ENCODE results near the gene NCOA3.
A peak's percentile ranks its signal among the peaks of the same experiment; 100 is the strongest.
"Not testable (repeated sequence)": the region's sequence is repeated elsewhere in the genome, so short reads cannot be mapped to it uniquely, and the experiment has no call there.

Gene NCOA3

GRCh38 chr20:47506335-47506734 is 4.6 kb downstream of the NCOA3 start:
- H3K27ac ChIP-seq (ENCODE audit: low read depth, low read length): no peak overlapping the region
- H3K4me3 ChIP-seq (ENCODE audit: low read depth, low read length): no peak overlapping the region
- H3K9me3 ChIP-seq (ENCODE audit: control insufficient read depth, insufficient read depth, low read depth, low read length): no peaks in the 10 kb centered on the region
- no peaks in the 10 kb centered on the region for H3K36me3 ChIP-seq (ENCODE audit: control insufficient read depth, insufficient read depth, low read length)
- peaks cover 22% of the 10 kb centered on the region for H3K4me1 ChIP-seq (ENCODE audit: control insufficient read depth, insufficient read depth, low read length)
- H3K27me3 ChIP-seq (ENCODE audit: control insufficient read depth, insufficient read depth, low read length): no peaks in the 10 kb centered on the region
- no peak overlapping the region for H3K9ac ChIP-seq (ENCODE audit: low read length)

GRCh38 chr20:47506850-47507249 is 5.2 kb downstream of the NCOA3 start:
- Histone ChIP-seq H3K27me3 (ENCODE audit: control insufficient read depth, insufficient read depth, low read length) (no peaks in the 10 kb centered on the region), H3K4me1 (ENCODE audit: control insufficient read depth, insufficient read depth, low read length) (peaks cover 20% of the 10 kb centered on the region), H3K9ac (ENCODE audit: low read length) (no peak overlapping the region), H3K27ac (ENCODE audit: low read depth, low read length) (no peak overlapping the region), H3K9me3 (ENCODE audit: control insufficient read depth, insufficient read depth, low read depth, low read length) (no peaks in the 10 kb centered on the region), H3K36me3 (ENCODE audit: control insufficient read depth, insufficient read depth, low read length) (no peaks in the 10 kb centered on the region), H3K4me3 (ENCODE audit: low read depth, low read length) (no peak overlapping the region)

- H3K4me3 ChIP-seq (ENCODE audit: low read depth, low read length); H3K9me3 ChIP-seq (ENCODE audit: control insufficient read depth, insufficient read depth, low read depth, low read length); H3K36me3 ChIP-seq (ENCODE audit: control insufficient read depth, insufficient read depth, low read length); H3K27me3 ChIP-seq (ENCODE audit: control insufficient read depth, insufficient read depth, low read length); H3K9ac ChIP-seq (ENCODE audit: low read length); H3K27ac ChIP-seq (ENCODE audit: low read depth, low read length): not testable (repeated sequence)
- H3K4me1 ChIP-seq (ENCODE audit: control insufficient read depth, insufficient read depth, low read length): peaks cover 20% of the 10 kb centered on the region
Measured at GRCh38 chr20:47507275-47507981, 5.7 kb downstream of the NCOA3 start.

- no peak overlapping the region for H3K27ac ChIP-seq (ENCODE audit: low read depth, low read length)
- no peaks in the 10 kb centered on the region for H3K27me3 ChIP-seq (ENCODE audit: control insufficient read depth, insufficient read depth, low read length)
- H3K9ac ChIP-seq (ENCODE audit: low read length): no peak overlapping the region
- H3K4me1 ChIP-seq (ENCODE audit: control insufficient read depth, insufficient read depth, low read length): peaks cover 19% of the 10 kb centered on the region
- H3K4me3 ChIP-seq (ENCODE audit: low read depth, low read length): no peak overlapping the region
- no peaks in the 10 kb centered on the region for H3K9me3 ChIP-seq (ENCODE audit: control insufficient read depth, insufficient read depth, low read depth, low read length)
- H3K36me3 ChIP-seq (ENCODE audit: control insufficient read depth, insufficient read depth, low read length): no peaks in the 10 kb centered on the region
Measured at GRCh38 chr20:47508278-47508677, 6.6 kb downstream of the NCOA3 start.

GRCh38 chr20:47509104-47509661 is 7.5 kb downstream of the NCOA3 start:
- Histone ChIP-seq H3K36me3 (ENCODE audit: control insufficient read depth, insufficient read depth, low read length) (no peaks in the 10 kb centered on the region), H3K4me1 (ENCODE audit: control insufficient read depth, insufficient read depth, low read length) (peaks cover 12% of the 10 kb centered on the region), H3K9ac (ENCODE audit: low read length) (no peak overlapping the region), H3K27me3 (ENCODE audit: control insufficient read depth, insufficient read depth, low read length) (no peaks in the 10 kb centered on the region), H3K4me3 (ENCODE audit: low read depth, low read length) (no peak overlapping the region), H3K9me3 (ENCODE audit: control insufficient read depth, insufficient read depth, low read depth, low read length) (no peaks in the 10 kb centered on the region), H3K27ac (ENCODE audit: low read depth, low read length) (peak overlapping the region; percentile 41; the same call in 1 of the 2 replicates)

- Histone ChIP-seq H3K27me3 (ENCODE audit: control insufficient read depth, insufficient read depth, low read length) (no peaks in the 10 kb centered on the region), H3K27ac (ENCODE audit: low read depth, low read length) (no peak overlapping the region), H3K4me3 (ENCODE audit: low read depth, low read length) (no peak overlapping the region), H3K4me1 (ENCODE audit: control insufficient read depth, insufficient read depth, low read length) (peaks cover 12% of the 10 kb centered on the region), H3K9me3 (ENCODE audit: control insufficient read depth, insufficient read depth, low read depth, low read length) (no peaks in the 10 kb centered on the region), H3K36me3 (ENCODE audit: control insufficient read depth, insufficient read depth, low read length) (no peaks in the 10 kb centered on the region), H3K9ac (ENCODE audit: low read length) (no peak overlapping the region)
Measured at GRCh38 chr20:47509685-47510084, 8.0 kb downstream of the NCOA3 start.

GRCh38 chr20:47515843-47516242 is 14.2 kb downstream of the NCOA3 start:
- Histone ChIP-seq H3K27me3 (ENCODE audit: control insufficient read depth, insufficient read depth, low read length) (no peaks in the 10 kb centered on the region), H3K27ac (ENCODE audit: low read depth, low read length) (no peak overlapping the region), H3K4me3 (ENCODE audit: low read depth, low read length) (no peak overlapping the region), H3K36me3 (ENCODE audit: control insufficient read depth, insufficient read depth, low read length) (peaks cover 5% of the 10 kb centered on the region), H3K9ac (ENCODE audit: low read length) (no peak overlapping the region), H3K9me3 (ENCODE audit: control insufficient read depth, insufficient read depth, low read depth, low read length) (peaks cover 8% of the 10 kb centered on the region), H3K4me1 (ENCODE audit: control insufficient read depth, insufficient read depth, low read length) (no peaks in the 10 kb centered on the region)

- H3K4me3 ChIP-seq (ENCODE audit: low read depth, low read length): no peak overlapping the region
- no peak overlapping the region for H3K9ac ChIP-seq (ENCODE audit: low read length)
- H3K27me3 ChIP-seq (ENCODE audit: control insufficient read depth, insufficient read depth, low read length): no peaks in the 10 kb centered on the region
- H3K4me1 ChIP-seq (ENCODE audit: control insufficient read depth, insufficient read depth, low read length): no peaks in the 10 kb centered on the region
- no peak overlapping the region for H3K27ac ChIP-seq (ENCODE audit: low read depth, low read length)
- H3K36me3 ChIP-seq (ENCODE audit: control insufficient read depth, insufficient read depth, low read length): peaks cover 15% of the 10 kb centered on the region
- H3K9me3 ChIP-seq (ENCODE audit: control insufficient read depth, insufficient read depth, low read depth, low read length): peaks cover 37% of the 10 kb centered on the region
Measured at GRCh38 chr20:47521059-47521808, 19.5 kb downstream of the NCOA3 start.

- H3K36me3 ChIP-seq (ENCODE audit: control insufficient read depth, insufficient read depth, low read length): peaks cover 15% of the 10 kb centered on the region
- no peak overlapping the region for H3K9ac ChIP-seq (ENCODE audit: low read length)
- H3K27ac ChIP-seq (ENCODE audit: low read depth, low read length): no peak overlapping the region
- H3K27me3 ChIP-seq (ENCODE audit: control insufficient read depth, insufficient read depth, low read length): no peaks in the 10 kb centered on the region
- no peaks in the 10 kb centered on the region for H3K4me1 ChIP-seq (ENCODE audit: control insufficient read depth, insufficient read depth, low read length)
- H3K9me3 ChIP-seq (ENCODE audit: control insufficient read depth, insufficient read depth, low read depth, low read length): peaks cover 39% of the 10 kb centered on the region
- no peak overlapping the region for H3K4me3 ChIP-seq (ENCODE audit: low read depth, low read length)
Measured at GRCh38 chr20:47524015-47524784, 22.5 kb downstream of the NCOA3 start.

- peaks cover 2% of the 10 kb centered on the region; the same call in 1 of the 2 replicates for H3K36me3 ChIP-seq (ENCODE audit: control insufficient read depth, insufficient read depth, low read length)
Measured at GRCh38 chr20:47527004-47527800, 25.5 kb downstream of the NCOA3 start.

More at GRCh38 chr20:47527004-47527800, 25.5 kb downstream of the NCOA3 start:
- Histone ChIP-seq H3K4me3 (ENCODE audit: low read depth, low read length) (no peak overlapping the region), H3K4me1 (ENCODE audit: control insufficient read depth, insufficient read depth, low read length) (no peaks in the 10 kb centered on the region), H3K27ac (ENCODE audit: low read depth, low read length) (no peak overlapping the region), H3K9ac (ENCODE audit: low read length) (no peak overlapping the region), H3K27me3 (ENCODE audit: control insufficient read depth, insufficient read depth, low read length) (no peaks in the 10 kb centered on the region), H3K9me3 (ENCODE audit: control insufficient read depth, insufficient read depth, low read depth, low read length) (peaks cover 22% of the 10 kb centered on the region)
